LNCAP (cell line): ENCODE data around the gene LIG3.

Source experiments
- CTCF ChIP-seq: fragments of 450-650 bp; IDR thresholded peaks from 2 replicates; pipeline ENCODE4 v1.5.1; 2017; ENCODE audit warnings: mild to moderate bottlenecking

Gene LIG3

GRCh38 chr17:35003778-35004177 lies 23.5 kb downstream of the LIG3 start:
- no peak for TF ChIP-seq CTCF

GRCh38 chr17:35006345-35006744 lies 26.0 kb downstream of the LIG3 start:
- TF ChIP-seq CTCF, result no peak

GRCh38 chr17:35006961-35007360 lies 26.6 kb downstream of the LIG3 start:
- TF ChIP-seq CTCF, result no peak

DNA sequence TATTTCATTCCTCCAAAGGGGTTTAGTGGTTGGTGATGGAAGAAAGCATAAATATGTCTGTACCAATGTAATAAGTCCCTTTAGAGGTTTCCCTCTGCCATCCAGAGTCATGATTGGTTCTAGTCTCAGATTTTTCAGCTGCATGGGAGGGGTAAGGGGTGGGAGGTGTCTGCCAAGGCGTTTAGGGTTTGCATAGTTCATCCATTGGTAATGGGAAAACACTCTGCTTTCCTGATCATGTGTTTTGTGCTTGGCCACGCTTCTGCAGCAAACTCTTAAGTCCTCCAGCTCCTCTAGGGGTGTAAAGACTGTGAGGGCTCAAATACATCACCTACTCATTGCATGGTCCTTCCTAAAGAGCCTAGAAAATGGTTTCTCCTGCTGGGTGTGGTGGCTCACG lies 29.8 kb downstream of the LIG3 start:
- no peak for TF ChIP-seq CTCF

GRCh38 chr17:35011671-35012216 lies 31.4 kb downstream of the LIG3 start:
- no peak for TF ChIP-seq CTCF

DNA sequence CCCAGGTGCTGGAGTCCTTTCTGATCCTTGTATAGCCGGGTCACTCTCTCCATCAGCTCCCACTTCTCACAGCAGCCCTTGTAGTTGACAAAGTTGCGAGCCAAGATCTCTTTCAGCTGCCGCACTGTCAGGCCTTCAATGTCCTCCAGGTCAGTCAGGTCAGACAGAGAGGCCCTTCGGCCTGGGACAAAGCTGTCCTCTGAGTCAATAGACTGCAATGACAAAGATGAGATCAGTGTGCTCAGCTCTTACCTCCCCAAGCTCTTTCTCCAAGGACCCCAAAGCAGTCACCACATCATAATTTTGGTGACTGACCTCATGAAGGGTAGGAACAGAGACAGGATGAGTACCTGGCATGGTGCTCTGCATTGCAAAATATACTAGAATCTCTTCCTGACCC lies 36.1 kb downstream of the LIG3 start:
- no peak for TF ChIP-seq CTCF

DNA sequence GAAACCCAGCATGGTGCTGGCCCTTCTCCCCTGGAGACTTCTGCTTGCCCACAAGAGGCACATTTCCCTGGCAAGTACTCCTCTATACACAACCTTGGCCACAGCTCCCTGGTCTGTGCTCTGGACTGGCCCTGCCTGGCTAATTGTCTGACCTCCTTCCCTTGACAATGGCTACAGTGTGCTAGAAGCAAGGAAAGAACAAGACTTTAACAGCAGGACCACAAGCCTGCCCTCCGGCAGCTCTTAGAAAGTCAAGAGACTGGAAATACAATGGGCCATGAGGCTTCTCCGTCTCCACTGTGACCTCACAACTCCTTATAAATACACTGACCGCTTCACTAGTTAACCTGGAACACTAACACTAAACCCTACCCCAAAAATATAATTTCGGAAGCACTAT lies 36.7 kb downstream of the LIG3 start:
- TF ChIP-seq CTCF, result no peak

- no peak for TF ChIP-seq CTCF
Observed at GRCh38 chr17:35018814-35019213, 38.5 kb downstream of the LIG3 start.
